ENCODE results near the gene BRPF3.

DNA sequence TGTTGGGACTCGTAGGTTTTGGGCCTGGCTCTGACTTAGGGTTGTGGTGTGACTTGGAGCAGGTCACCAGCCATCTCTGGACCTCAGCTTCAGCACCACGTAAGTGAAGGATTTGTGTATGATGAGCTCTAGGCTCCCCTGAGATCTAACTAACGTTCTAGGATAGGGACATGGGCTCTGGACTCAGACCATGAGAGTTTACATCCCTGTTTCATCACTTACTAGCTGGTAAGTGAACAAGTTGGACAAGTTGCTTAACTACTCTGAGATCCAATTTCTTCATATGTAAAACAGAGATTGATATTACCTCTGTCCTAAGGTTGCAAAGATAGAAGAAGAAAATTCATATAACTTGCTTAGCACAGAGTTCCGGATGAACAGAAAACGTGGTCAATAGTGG is 53.0 kb downstream of the BRPF3 start:
- TF ChIP-seq, protein P1, sequence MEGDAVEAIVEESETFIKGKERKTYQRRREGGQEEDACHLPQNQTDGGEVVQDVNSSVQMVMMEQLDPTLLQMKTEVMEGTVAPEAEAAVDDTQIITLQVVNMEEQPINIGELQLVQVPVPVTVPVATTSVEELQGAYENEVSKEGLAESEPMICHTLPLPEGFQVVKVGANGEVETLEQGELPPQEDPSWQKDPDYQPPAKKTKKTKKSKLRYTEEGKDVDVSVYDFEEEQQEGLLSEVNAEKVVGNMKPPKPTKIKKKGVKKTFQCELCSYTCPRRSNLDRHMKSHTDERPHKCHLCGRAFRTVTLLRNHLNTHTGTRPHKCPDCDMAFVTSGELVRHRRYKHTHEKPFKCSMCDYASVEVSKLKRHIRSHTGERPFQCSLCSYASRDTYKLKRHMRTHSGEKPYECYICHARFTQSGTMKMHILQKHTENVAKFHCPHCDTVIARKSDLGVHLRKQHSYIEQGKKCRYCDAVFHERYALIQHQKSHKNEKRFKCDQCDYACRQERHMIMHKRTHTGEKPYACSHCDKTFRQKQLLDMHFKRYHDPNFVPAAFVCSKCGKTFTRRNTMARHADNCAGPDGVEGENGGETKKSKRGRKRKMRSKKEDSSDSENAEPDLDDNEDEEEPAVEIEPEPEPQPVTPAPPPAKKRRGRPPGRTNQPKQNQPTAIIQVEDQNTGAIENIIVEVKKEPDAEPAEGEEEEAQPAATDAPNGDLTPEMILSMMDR (IDR thresholded peaks at IDR 0.05): no peak
- no peak for TF ChIP-seq ZFX (IDR thresholded peaks at IDR 0.05; ENCODE audit: borderline replicate concordance)
